Measurements from ENCODE around the gene LLGL2.

DNA sequence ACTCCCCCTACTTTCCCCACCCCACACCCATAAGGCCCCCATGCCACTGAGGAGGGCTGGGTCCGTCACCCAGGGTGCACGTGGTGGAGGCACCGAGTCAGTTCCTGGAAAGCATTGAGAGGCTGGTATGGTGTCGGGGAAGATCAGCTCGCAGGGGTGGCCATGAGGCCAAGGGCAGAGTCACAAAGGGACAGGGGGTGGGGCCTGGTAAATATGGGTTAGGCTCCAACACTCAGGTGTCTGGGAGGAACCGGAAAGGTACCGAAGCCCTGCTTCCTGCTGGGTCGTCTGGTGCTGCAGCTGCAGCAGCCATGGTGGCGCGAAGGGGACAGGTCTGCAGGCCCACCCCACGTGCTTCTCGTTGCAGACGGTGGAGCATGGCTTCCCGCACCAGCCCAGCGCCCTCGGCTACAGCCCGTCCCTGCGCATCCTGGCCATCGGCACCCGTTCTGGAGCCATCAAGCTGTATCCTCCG lies 30.2 kb downstream of the LLGL2 start:
- TF ChIP-seq, protein P1, sequence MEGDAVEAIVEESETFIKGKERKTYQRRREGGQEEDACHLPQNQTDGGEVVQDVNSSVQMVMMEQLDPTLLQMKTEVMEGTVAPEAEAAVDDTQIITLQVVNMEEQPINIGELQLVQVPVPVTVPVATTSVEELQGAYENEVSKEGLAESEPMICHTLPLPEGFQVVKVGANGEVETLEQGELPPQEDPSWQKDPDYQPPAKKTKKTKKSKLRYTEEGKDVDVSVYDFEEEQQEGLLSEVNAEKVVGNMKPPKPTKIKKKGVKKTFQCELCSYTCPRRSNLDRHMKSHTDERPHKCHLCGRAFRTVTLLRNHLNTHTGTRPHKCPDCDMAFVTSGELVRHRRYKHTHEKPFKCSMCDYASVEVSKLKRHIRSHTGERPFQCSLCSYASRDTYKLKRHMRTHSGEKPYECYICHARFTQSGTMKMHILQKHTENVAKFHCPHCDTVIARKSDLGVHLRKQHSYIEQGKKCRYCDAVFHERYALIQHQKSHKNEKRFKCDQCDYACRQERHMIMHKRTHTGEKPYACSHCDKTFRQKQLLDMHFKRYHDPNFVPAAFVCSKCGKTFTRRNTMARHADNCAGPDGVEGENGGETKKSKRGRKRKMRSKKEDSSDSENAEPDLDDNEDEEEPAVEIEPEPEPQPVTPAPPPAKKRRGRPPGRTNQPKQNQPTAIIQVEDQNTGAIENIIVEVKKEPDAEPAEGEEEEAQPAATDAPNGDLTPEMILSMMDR (conservative IDR thresholded peaks at IDR 0.05; ENCODE audit: low read length): no peak
- TF ChIP-seq EZH2phosphoT487 (IDR thresholded peaks at IDR 0.05; ENCODE audit: borderline replicate concordance, low read depth, low read length): no peak
